ENCODE measurements around the gene SLC12A5.
A peak's percentile ranks its signal among the peaks of the same experiment; 100 is the strongest.

SLC12A5 gene

DNA sequence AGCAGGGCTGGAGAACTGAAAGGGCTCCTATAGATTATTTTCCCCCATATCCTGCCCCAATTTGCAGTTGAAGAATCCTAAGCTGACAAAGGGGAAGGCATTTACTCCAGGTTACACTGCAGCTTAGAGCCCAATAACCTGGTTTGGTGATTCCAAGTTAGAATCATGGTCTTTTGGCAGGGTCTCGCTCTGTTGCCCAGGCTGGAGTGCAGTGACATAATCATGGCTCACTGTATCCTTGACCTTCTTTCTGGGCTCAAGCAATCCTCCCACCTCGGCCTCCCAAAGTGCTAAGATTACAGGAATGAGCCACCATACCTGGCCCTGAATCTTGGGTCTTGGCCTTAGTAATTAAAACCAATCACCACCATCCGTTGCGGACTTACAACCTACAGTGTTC is 21.3 kb upstream of the SLC12A5 start:
- no peak for DNase-seq

GRCh38 chr20:46009816-46010215 is 19.2 kb upstream of the SLC12A5 start:
- DNase-seq = no peak

GRCh38 chr20:46010491-46011391 is 18.3 kb upstream of the SLC12A5 start:
- peak; percentile 40 for DNase-seq

GRCh38 chr20:46011631-46012482 is 17.2 kb upstream of the SLC12A5 start:
- no peak for DNase-seq

- DNase-seq = no peak
Observed at GRCh38 chr20:46012921-46013320, 16.1 kb upstream of the SLC12A5 start.

DNA sequence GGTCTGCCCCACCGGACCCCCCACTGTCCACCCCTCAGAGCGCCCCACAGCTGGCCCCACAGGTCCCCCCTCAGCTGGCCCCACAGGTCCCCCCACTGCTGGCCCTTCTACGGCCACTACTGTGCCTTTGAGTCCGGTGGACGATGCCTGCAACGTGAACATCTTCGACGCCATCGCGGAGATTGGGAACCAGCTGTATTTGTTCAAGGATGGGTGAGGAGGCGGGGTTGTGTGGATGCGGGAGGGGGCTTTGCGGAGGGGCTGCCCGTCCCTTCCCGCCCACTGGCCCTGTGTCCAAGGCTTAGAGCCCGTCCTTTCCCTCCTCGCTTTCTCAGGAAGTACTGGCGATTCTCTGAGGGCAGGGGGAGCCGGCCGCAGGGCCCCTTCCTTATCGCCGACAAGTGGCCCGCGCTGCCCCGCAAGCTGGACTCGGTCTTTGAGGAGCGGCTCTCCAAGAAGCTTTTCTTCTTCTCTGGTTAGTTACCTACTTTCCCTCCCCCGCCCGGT is 15.6 kb upstream of the SLC12A5 start:
- no peak for DNase-seq

- DNase-seq = peak; percentile 56 to 61
Observed at GRCh38 chr20:46013829-46014516, 15.0 kb upstream of the SLC12A5 start.

DNA sequence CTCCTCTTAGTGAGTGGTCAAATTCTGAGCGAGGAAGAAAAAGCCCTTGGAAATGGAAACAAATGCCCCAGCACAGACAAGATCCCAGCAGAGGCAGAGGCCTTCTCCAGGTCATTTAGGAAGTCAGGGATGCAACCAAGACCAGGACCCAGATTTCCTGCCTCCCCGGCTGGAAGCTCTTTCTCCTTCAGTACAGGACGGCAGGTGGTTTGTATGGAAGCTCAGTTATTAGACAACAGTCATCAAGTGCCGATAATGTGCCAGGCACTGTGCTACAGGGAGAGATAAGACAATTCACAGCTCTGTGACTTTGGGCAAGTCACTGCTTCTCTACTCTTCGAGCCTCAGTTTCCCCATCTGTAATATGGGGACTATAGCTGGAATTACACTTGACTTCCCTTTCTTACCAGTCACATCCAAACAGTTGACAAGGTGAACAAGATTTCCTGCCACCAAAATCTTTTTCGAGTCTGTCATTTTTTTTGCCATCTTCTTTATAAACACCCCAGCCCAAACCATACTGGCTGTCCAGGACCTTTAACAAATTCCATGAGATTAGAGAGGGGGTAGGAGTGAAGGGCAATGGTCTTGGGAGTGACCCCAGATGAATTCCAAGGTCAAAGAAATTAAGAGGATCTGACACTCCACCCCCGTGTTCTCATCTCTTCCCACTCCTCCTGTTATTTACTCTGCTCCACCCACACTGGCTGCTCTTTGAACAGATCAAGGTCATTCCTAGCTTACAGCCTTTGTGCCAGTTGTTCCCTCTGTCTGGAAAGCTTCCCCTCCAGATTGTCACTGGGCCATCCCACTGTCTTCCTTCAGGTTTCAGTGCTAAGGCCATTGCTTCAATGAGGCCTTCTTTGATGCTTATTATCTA is 14.3 kb upstream of the SLC12A5 start:
- no peak for DNase-seq

GRCh38 chr20:46017272-46017671 is 11.7 kb upstream of the SLC12A5 start:
- DNase-seq = no peak

GRCh38 chr20:46018112-46018511 is 10.9 kb upstream of the SLC12A5 start:
- no peak for DNase-seq

DNA sequence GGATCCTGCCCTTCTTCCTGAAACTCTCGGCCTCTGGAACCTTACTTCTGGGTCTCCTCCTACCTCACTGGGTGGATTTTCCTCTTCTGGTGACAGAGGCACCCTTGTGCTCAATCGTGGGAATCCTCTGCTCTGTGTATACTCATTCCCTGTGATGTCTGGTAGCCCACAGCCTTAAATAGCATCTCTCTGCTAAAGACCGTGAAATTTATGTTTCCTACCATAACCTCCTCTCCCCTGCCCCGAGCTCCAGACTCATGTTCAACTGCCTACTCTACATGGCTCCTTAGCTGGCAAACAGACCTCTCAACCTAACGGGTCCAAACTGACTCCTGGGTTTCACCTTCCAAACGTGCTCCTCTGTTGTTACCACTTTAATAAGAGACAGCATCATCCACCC is 10.4 kb upstream of the SLC12A5 start:
- DNase-seq = no peak

GRCh38 chr20:46020555-46020954 is 8.5 kb upstream of the SLC12A5 start:
- no peak for DNase-seq

DNA sequence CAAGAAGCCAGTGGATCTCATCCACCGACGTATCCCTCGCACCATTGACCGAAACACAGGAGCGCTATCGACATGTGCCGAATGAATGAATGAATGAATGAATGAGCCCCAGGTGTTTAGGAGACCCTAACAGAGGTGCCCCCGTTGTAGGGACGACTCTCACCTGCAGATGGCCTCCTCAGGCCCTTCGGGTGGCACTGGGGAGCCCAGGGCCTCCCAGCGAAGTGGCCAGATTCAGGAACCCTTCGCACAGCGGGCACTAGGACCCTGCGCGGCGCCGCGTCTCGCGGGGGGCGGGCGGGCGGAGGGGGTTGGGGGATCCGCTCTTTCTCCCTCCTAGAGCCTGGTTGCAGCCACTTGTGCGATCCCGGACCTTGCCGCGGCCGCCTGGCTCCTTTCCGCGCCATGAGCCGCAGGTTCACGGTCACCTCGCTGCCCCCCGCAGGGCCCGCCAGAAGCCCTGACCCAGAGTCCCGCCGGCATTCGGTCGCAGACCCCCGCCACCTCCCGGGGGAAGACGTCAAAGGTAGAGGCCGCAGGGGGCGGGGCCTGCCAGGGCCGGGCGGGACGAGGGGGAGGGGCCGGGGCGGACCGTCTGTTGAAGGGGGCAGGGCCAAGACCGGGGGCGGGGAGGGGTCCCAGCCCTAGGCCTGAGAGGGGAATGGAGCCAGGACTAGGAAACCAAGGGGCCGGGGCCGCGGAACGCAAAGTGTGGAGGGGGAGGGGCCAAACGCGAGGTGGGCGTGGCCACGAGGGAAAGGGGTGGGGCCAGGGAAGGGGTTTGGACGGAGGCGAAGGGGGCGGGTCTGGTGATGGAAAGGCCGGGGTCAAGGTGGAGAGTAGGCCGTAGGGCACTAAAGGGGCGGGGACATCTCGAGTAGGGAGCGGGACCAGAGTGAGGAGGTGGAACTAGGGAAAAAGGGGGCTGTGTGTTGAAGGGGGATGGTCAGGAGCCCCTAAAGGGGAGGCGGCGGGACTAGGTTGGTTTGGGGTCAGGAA is 7.4 kb upstream of the SLC12A5 start:
- no peak for DNase-seq

- DNase-seq = peak; percentile 65 to 69
Observed at GRCh38 chr20:46022411-46023147, 6.4 kb upstream of the SLC12A5 start.

- no peak for DNase-seq
Observed at GRCh38 chr20:46023148-46023484, 5.9 kb upstream of the SLC12A5 start.

DNA sequence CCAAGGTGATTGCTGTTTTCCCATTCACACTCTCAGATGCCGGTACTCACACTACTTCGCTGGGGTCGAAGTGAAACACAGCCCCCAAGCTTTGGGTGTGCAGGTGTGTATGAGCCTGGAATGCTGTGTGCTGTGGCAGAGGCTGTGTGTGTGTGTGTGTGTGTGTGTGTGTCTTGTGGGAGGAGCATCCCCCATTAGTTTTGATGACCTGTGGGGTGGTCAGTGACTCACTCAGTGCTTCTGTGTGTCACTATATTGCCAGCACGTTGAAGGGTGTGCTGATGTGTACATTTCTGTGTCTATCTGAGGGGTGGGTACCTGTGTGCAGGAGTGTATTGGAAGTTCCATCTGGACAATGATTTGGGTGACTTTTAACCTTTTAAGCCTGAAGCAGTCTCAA is 5.0 kb upstream of the SLC12A5 start:
- no peak for DNase-seq

GRCh38 chr20:46025376-46025783 is 3.6 kb upstream of the SLC12A5 start:
- no peak for DNase-seq

- DNase-seq = no peak
Observed at GRCh38 chr20:46027245-46027853, 1.7 kb upstream of the SLC12A5 start.

DNA sequence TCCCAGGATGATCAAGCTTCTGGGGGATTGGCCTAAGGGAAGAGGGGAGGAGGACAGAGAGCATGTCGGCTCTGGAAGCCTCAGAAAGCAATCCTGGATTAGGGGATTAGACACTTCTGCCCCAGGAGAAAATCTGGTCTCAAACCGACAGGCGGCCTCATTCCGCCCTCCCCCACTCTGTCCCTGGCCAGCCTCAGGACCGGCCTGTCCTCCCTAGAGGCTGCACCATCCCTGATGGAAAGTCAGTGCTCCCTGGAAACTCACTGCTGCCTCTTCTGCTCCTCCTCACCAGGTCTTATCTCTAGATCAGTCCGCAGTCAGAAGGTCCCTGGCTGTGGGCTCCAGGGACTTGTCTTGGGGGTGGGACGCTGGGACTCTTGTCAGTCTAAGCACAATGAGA is 905 bp upstream of the SLC12A5 start:
- DNase-seq = no peak
